KMS-11 (cell line): ENCODE measurements around the gene HMG20A.

ENCODE experiments used
- H2AFZ ChIP-seq: fragments of 200-600 bp; sonication (generic); 2 replicates; pipeline ENCODE4 v1.6.1; 2016; ENCODE audit warnings: antibody characterized with exemption, mixed run types, low read depth
- H3K27ac ChIP-seq: fragments of 200-600 bp; sonication (generic); 2 replicates; pipeline ENCODE4 v1.6.1; 2016; ENCODE audit warnings: mild to moderate bottlenecking, mixed run types
- H3K27me3 ChIP-seq: fragments of 200-600 bp; sonication (generic); 2 replicates; pipeline ENCODE4 v1.6.1; 2017; ENCODE audit warnings: mild to moderate bottlenecking, low read depth, mixed run types, moderate library complexity; ENCODE audit not compliant: insufficient read depth
- H3K36me3 ChIP-seq: fragments of 200-600 bp; sonication (generic); 2 replicates; pipeline ENCODE4 v1.6.1; 2017; ENCODE audit warnings: mild to moderate bottlenecking, mixed run types; ENCODE audit not compliant: insufficient read depth
- H3K4me1 ChIP-seq: fragments of 200-600 bp; sonication (generic); 2 replicates; pipeline ENCODE4 v1.6.1; 2016; ENCODE audit warnings: mild to moderate bottlenecking, low read depth, mixed run types; ENCODE audit not compliant: poor library complexity, severe bottlenecking
- H3K4me2 ChIP-seq: fragments of 200-600 bp; sonication (generic); 2 replicates; pipeline ENCODE4 v1.7.0; 2016; ENCODE audit warnings: mild to moderate bottlenecking, mixed run types
- H3K4me3 ChIP-seq: fragments of 200-600 bp; sonication (generic); IDR thresholded peaks from 2 replicates; pipeline ENCODE4 v1.6.1; 2017; ENCODE audit warnings: low read depth, low read length, mixed read lengths; ENCODE audit not compliant: insufficient read depth
- H3K79me2 ChIP-seq: fragments of 200-600 bp; sonication (generic); 2 replicates; pipeline ENCODE4 v1.6.1; 2016; ENCODE audit warnings: low read depth, mixed run types; ENCODE audit not compliant: insufficient read depth
- H3K9ac ChIP-seq: fragments of 200-600 bp; sonication (generic); 2 replicates; pipeline ENCODE4 v1.6.1; 2016; ENCODE audit warnings: mild to moderate bottlenecking, mixed run types
- H4K20me1 ChIP-seq: fragments of 200-600 bp; sonication (generic); 2 replicates; pipeline ENCODE4 v1.6.1; 2016; ENCODE audit warnings: mild to moderate bottlenecking, mixed run types; ENCODE audit not compliant: insufficient read depth
- CTCF ChIP-seq: fragments of 200-600 bp; sonication (generic); conservative IDR thresholded peaks from 2 replicates; pipeline ENCODE4 v1.6.1; 2017; ENCODE audit warnings: low read depth, mild to moderate bottlenecking, antibody characterized with exemption, low read length, moderate library complexity, mixed read lengths

The HMG20A gene

GRCh38 chr15:77418966-77419835 lies 1.5 kb upstream of the HMG20A start:
- H3K79me2 ChIP-seq = peaks cover 22% of the 10 kb centered on the region; the same call in 1 of the 2 replicates

DNA sequence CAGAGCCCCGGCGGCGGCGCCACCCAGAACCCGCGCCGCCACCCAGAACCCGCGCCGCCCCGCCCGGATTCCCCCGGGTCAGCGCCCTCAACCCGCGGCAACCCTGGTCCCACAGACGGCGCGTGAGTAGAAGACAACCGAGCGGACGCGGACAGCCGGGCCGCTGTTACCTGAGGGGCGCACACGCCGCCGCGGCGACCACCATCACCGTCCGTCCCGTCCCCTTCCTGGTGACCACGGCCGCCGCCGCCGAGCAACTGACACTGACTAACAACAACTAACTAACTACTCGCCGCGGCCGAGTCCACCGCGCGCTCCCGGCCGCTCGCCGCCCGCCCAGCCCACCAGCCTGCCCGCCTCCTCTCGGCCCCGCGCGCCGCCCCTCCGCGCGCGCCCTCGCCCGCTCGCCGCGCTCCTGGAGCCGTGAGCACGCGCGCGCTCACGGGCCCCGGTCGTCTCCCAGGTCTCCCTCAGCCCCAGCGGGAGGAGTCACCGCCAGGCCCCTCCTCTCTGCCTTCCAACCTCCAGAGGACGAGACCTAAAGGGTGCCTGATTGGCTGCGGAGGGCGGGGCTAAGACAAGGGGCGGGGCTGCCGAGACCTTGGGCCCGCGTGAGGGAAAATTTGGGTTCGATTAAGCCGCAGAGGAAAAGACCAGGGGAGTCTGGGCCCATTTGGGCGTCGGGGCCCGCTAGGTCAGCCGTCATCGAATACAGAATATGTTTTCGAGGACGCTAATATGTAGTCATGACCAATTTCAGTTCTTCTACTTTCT lies 665 bp upstream of the HMG20A start, which contains the start of gene PEAK1:
TSS of gene PEAK1 (minus strand) at position 269 of the 774 bp plus-strand sequence. CDS start 238,178 bp downstream, outside the sequence.
- TF ChIP-seq CTCF = no peak
- H3K79me2 ChIP-seq = peaks cover 23% of the 10 kb centered on the region; the same call in 1 of the 2 replicates
- H3K36me3 ChIP-seq = no peaks in the 10 kb centered on the region
- H4K20me1 ChIP-seq = no peaks in the 10 kb centered on the region
- peak within 1 kb of the TSS; percentile 70 for H3K9ac ChIP-seq
- H3K4me2 ChIP-seq = peak within 1 kb of the TSS; percentile 89
- H3K4me1 ChIP-seq = peaks cover 6% of the 10 kb centered on the region
- no peak within 1 kb of the TSS for H3K4me3 ChIP-seq
- peak within 1 kb of the TSS; percentile 99 for H2AFZ ChIP-seq
- H3K27me3 ChIP-seq = no peaks in the 10 kb centered on the region
- H3K27ac ChIP-seq = peak within 1 kb of the TSS; percentile 78

More at GRCh38 chr15:77418966-77419835, 1.5 kb upstream of the HMG20A start:
- no peak for TF ChIP-seq CTCF
- Histone ChIP-seq H4K20me1 (no peaks in the 10 kb centered on the region), H3K27me3 (no peaks in the 10 kb centered on the region), H3K4me1 (peaks cover 6% of the 10 kb centered on the region), H3K4me3 (no peak overlapping the region), H3K4me2 (peak overlapping the region; percentile 77), H3K9ac (peak overlapping the region; percentile 27; the same call in 1 of the 2 replicates), H3K36me3 (no peaks in the 10 kb centered on the region), H3K27ac (no peak overlapping the region), H2AFZ (peak overlapping the region; percentile 63; the same call in 1 of the 2 replicates)

- no peaks in the 10 kb centered on the region for H4K20me1 ChIP-seq
- no peaks in the 10 kb centered on the region for H3K36me3 ChIP-seq
- peak overlapping the region; percentile 99 for H2AFZ ChIP-seq
- no peaks in the 10 kb centered on the region for H3K27me3 ChIP-seq
- H3K4me3 ChIP-seq = no peak overlapping the region
- no peak for TF ChIP-seq CTCF
- peaks cover 26% of the 10 kb centered on the region; the same call in 1 of the 2 replicates for H3K79me2 ChIP-seq
- peaks cover 6% of the 10 kb centered on the region for H3K4me1 ChIP-seq
- peak overlapping the region; percentile 70; the same call in 1 of the 2 replicates for H3K9ac ChIP-seq
- H3K4me2 ChIP-seq = peak overlapping the region; percentile 89
- H3K27ac ChIP-seq = peak overlapping the region; percentile 78
Observed at GRCh38 chr15:77421370-77421700, 647 bp downstream of the HMG20A start.

DNA sequence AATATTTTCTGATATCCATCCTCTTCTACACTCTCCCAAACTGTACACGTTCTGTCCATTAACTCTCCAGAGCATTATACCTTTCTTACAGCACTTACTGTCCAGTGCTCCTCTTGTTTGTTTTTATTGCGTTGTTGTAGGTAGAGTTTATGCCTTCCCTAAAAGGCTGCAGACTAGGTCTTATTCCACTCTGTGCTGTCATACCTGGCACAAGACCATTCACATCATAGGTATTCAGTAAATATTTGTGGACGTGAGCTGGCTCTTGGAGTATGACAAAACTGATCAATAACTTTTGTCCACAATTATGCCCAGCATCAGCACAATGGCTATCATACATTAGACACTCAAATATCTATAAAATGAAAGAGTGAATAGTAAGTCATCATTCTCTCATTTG lies 4.4 kb downstream of the HMG20A start:
- no peak for TF ChIP-seq CTCF
- Histone ChIP-seq H3K36me3 (no peaks in the 10 kb centered on the region), H4K20me1 (no peaks in the 10 kb centered on the region), H3K4me3 (no peak overlapping the region), H3K27ac (no peak overlapping the region), H3K27me3 (no peaks in the 10 kb centered on the region), H2AFZ (no peak overlapping the region), H3K79me2 (peaks cover 26% of the 10 kb centered on the region; the same call in 1 of the 2 replicates), H3K4me1 (peaks cover 9% of the 10 kb centered on the region), H3K9ac (no peak overlapping the region), H3K4me2 (no peak overlapping the region)
